GM18498 (cell line): Measurements from ENCODE around the gene REPS1.
"Not testable (repeated sequence)": the region's sequence is repeated elsewhere in the genome, so short reads cannot be mapped to it uniquely, and the experiment has no call there.

Experiments
- ATAC-seq: cut with Tn5 transposase; IDR thresholded peaks from one replicate; pipeline ENCODE4 v1.9.1; 2021; ENCODE audit warnings: mild to moderate bottlenecking, moderate library complexity; ENCODE audit not compliant: unreplicated experiment

The REPS1 gene

GRCh38 chr6:138943089-138943625 lies 44.9 kb downstream of the REPS1 start:
- ATAC-seq = no peak

- ATAC-seq = not testable (repeated sequence)
Observed at GRCh38 chr6:138936873-138937272, 51.2 kb downstream of the REPS1 start.

- no peak for ATAC-seq
Observed at GRCh38 chr6:138931660-138932059, 56.4 kb downstream of the REPS1 start.

DNA sequence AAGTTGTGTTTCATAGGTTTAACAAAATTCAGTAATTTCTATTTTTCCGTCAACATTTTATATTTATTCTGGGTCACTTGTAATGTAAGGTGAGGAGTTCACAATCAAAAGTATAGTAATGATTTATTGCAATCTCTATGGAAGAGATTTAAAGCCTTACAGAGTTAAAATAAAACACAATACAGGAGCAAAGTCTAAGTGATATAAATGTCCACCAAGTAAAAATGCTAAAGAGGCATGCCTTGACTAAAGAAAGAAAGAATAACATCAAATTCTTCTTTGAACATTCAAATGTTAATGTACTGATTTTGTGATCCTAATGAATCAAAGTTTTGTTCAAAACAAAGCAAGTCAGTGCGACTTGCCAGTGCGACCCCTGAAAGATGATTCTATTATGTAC lies 61.5 kb downstream of the REPS1 start:
- ATAC-seq = no peak

DNA sequence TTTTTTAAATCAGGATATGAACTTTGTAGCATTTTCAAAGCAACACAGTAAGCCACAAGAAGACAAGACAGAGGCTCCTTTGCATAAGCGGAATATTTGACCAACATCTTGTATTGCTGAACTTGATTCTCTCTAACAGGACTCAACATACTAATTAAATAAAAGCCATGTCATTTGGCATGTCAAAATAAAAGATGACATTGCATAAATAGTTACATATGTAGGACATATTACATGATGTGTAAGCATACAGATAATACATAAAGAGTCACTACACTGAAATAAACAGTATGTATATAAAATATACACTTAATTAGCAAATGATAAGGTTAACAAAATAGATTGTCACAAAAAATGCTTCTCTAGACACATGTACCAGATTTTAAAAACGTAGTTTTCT lies 62.2 kb downstream of the REPS1 start:
- ATAC-seq = no peak

DNA sequence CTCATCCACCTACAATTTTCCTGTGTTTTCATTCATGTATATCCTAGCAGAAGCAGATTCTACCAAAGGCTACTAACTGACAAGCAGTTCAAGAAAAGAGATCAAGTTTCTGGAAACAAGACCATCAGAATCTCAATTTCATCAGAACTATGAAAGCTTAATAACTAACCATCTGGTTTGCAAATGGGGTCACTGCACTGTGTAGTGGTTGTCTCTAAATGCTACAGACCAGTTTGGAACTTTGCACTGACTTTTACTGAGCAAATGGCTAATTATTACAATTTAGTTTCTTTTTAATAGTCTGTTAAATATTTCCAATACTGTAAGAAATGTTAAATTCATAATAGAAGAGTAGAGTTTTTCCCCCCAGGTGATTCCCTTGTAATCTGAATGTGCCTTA lies 64.5 kb downstream of the REPS1 start:
- no peak for ATAC-seq

GRCh38 chr6:138920906-138921305 lies 67.1 kb downstream of the REPS1 start:
- ATAC-seq = no peak

- no peak for ATAC-seq
Observed at GRCh38 chr6:138914701-138915100, 73.4 kb downstream of the REPS1 start.

DNA sequence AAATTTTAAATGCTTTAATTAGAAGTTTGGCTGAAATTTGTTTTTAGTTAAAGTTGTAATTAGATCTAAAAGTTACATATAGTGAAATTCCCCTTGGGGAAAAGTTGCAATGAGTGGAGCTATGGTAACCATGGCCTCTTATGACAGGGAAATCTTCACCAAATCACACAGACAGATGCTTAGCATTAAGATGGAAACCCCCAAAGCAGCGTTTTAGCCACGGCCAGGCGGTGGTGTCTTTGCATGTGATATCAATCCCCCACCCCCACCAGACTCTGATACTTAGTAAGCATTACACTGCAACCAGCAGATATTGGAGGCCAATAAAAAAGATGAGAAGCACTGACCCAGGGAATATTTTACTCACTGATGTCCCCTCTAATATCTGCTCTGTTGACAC lies 75.7 kb downstream of the REPS1 start:
- no peak for ATAC-seq

DNA sequence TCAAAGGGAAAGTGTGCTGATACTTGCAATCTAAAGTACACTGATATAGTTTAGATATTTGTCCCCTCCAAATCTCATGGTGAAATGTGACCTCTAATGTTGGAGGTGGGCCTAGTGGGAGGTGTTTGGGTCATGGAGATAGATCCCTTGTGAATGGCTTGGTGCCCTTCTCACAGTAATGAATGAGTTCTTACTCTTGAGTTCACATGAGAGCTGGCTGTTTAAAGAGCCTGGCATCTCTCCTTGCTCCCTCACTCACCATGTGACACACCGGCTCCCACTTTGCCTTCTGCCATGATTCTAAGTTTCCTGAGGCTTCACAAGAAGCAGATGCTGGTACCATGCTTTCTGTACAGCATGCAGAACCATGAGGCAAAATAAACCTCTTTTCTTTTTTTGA lies 78.1 kb downstream of the REPS1 start:
- no peak for ATAC-seq

DNA sequence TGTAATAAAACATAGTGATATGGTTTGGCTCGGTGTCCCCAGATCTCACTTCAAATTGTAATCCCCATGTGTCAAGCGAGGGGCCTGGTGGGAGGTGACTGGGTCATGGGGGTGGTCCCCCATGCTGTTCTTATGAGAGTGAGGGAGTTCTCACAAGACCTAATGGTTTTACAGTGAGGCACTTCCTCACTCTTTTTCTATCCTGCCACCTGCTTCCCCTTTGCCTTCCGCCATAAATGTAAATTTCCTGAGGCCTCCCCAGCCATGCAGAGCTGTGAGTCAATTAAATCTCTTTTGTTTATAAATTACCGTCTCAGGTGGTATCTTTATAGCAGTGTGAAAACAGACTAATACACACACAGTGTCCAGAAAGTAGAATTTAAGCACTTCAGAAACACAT lies 78.5 kb downstream of the REPS1 start:
- no peak for ATAC-seq

GRCh38 chr6:138907167-138907566 lies 80.9 kb downstream of the REPS1 start:
- no peak for ATAC-seq

DNA sequence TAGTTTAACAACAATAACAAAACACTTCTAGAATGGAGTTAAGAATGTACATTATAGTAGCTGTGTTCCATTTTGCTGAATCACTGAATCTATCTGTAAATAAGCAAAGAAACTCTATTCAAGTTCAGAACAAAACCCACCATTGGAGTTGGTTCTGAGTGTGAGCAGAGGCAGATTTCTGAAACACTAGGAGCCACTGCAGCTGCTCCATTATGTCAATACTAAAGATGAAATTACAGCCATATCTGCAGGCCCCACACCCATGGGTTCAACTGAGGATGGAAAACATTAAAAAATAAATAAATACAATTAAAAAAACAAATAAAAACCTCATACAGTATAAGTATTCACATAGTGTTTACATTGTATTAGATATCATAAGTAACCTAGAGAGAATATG lies 91.0 kb downstream of the REPS1 start:
- ATAC-seq = no peak

DNA sequence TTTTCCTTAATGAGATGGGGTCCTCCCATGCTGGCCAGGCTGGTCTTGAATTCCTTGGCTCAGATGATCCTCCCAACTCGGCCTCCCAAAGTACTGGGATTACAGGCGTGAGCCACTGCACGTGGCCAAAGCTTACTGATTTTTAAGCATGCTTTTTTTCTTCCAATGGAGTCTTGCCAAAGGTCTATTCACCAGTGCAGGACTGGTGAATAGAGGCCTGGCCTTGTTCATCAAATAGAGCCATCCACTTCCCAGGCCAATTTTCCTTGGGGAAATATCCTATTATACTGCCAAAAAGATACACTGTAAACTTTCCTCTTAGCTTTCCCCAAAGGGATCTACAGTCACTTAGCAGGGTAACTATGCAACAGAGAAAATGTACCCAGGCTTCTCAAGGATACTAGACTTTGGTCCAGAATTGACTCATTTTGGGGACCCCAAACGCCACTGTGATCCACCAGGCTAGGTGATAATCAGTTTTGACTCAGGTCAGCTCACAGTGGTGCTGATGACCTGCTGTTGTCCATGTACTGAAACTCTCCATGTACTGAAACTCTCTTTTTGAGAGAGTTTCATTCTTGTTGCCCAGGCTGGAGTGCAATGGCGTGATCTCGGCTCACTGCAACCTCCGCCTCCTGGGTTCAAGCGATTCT lies 91.8 kb downstream of the REPS1 start:
- no peak for ATAC-seq

GRCh38 chr6:138891255-138891986 lies 96.6 kb downstream of the REPS1 start:
- ATAC-seq = no peak

- no peak for ATAC-seq
Observed at GRCh38 chr6:138885156-138885819, 102.8 kb downstream of the REPS1 start.

- ATAC-seq = peak; percentile 76
Observed at GRCh38 chr6:138882369-138883017, 105.6 kb downstream of the REPS1 start.

- no peak for ATAC-seq
Observed at GRCh38 chr6:138873191-138873590, 114.9 kb downstream of the REPS1 start.

- ATAC-seq = no peak
Observed at GRCh38 chr6:138869398-138869797, 118.7 kb downstream of the REPS1 start.

- ATAC-seq = no peak
Observed at GRCh38 chr6:138868181-138868580, 119.9 kb downstream of the REPS1 start.

GRCh38 chr6:138865480-138866109 lies 122.5 kb downstream of the REPS1 start:
- ATAC-seq = no peak
